HepG2 (cell line): Measurements from ENCODE around the gene OR8B8. TPM values are rescaled to one million over a fixed set of nuclear protein-coding genes. Genes with fewer than 3 reads are reported as not detected.

Experiments used
- ATAC-seq: fragments of 200-7000 bp; cut with Tn5 transposase; 3 replicates; pipeline ENCODE4 v1.9.1; 2020; ENCODE audit warnings: mild to moderate bottlenecking, moderate library complexity
- BruUV-seq: library from RNA; stranded (reverse); fragments of 400-500 nt; replicated peaks from 2 replicates; lab custom pipeline; 2021; lab: Mats Ljungman, UMichigan
- CTCF ChIA-PET: fragments of 300-600 bp; formaldehyde crosslinking; extraction: SDS; loops from one replicate; lab custom pipeline; 2021; ENCODE audit warnings: low total read pairs, inconsistent platforms, low intra/inter-chr PET ratio; lab: Yijun Ruan, JAX
- POLR2A ChIA-PET: fragments of 350-600 bp; sonication (Branson Sonifier 250); formaldehyde crosslinking; loops from one replicate; lab custom pipeline; 2020; ENCODE audit warnings: antibody characterized with exemption, inconsistent platforms; lab: Yijun Ruan, JAX
- DNase-seq: peaks from one replicate; pipeline ENCODE4 v3.0.0-alpha.2; 2015; ENCODE audit warnings: low spot score
- FAIRE-seq: peaks from 3 replicates; lab custom pipeline; 2011; peaks lifted over from hg19 to GRCh38; lab: Jason Lieb, UNC
- H2AFZ ChIP-seq: one replicate; pipeline ENCODE4 v1.6.1; 2011; ENCODE audit warnings: low read length, inconsistent platforms
- H3K27ac ChIP-seq: fragments of 300-600 bp; 3 replicates; pipeline ENCODE4 v1.8.0; 2011; ENCODE audit warnings: mixed run types, mild to moderate bottlenecking, mixed read lengths, low read length, inconsistent platforms; ENCODE audit not compliant: insufficient read depth; ENCODE audit errors: extremely low read length
- H3K27me3 ChIP-seq, 2 experiments: fragments of 200-600 bp in 1 of 2; 2 replicates in 1 of 2; 3 replicates in 1 of 2; pipeline versions ENCODE4 v1.6.0 to v1.8.0; 2011; ENCODE audit warnings: low read length in 2 of 2, mild to moderate bottlenecking in 2 of 2, moderate library complexity in 2 of 2, inconsistent platforms in 1 of 2; ENCODE audit not compliant: insufficient read depth in 2 of 2, control insufficient read depth in 1 of 2
- H3K36me3 ChIP-seq, 2 experiments: fragments of 200-600 bp in 1 of 2; replicated peaks in 1 of 2; 2 replicates in 1 of 2; 3 replicates in 1 of 2; pipeline versions ENCODE4 v1.5.1 to v1.8.0; 2011; ENCODE audit warnings: low read length in 2 of 2, inconsistent platforms in 1 of 2; ENCODE audit not compliant: insufficient read depth in 2 of 2, control insufficient read depth in 1 of 2
- H3K4me1 ChIP-seq: 2 replicates; pipeline ENCODE4 v1.5.1; 2012; ENCODE audit warnings: low read length, inconsistent platforms; ENCODE audit not compliant: insufficient read depth
- H3K4me2 ChIP-seq: 2 replicates; pipeline ENCODE4 v1.6.0; 2011; ENCODE audit warnings: low read depth, low read length, inconsistent platforms
- H3K4me3 ChIP-seq, 3 experiments: fragments of 200-600 bp in 1 of 3; sonication (generic), shearing (Covaris generic) in 1 of 3; replicated peaks in 1 of 3; 2 replicates each; pipeline ENCODE4 v1.5.1; 2011 to 2016; ENCODE audit warnings: low read length in 3 of 3, inconsistent platforms in 2 of 3, low read depth in 2 of 3, mild to moderate bottlenecking in 2 of 3, control low read depth in 1 of 3, mixed read lengths in 1 of 3; ENCODE audit not compliant: insufficient read depth in 1 of 3
- H3K79me2 ChIP-seq: one replicate; pipeline ENCODE4 v1.6.1; 2011; ENCODE audit warnings: low read length, inconsistent platforms; ENCODE audit not compliant: insufficient read depth
- H3K9ac ChIP-seq: 2 replicates; pipeline ENCODE4 v1.6.0; 2011; ENCODE audit warnings: mild to moderate bottlenecking, low read depth, low read length, inconsistent platforms; ENCODE audit not compliant: insufficient read depth
- H3K9me3 ChIP-seq: 2 replicates; pipeline ENCODE4 v1.5.1; 2012; ENCODE audit warnings: mild to moderate bottlenecking, low read length
- H4K20me1 ChIP-seq: 2 replicates; pipeline ENCODE4 v1.6.0; 2011; ENCODE audit warnings: inconsistent platforms, mild to moderate bottlenecking, low read length, moderate library complexity; ENCODE audit not compliant: insufficient read depth
- AGO1 ChIP-seq: fragments of 200-400 bp; formaldehyde crosslinking; IDR thresholded peaks from 2 replicates; pipeline ENCODE4 v1.6.1; 2017; ENCODE audit warnings: mild to moderate bottlenecking, low read depth, low read length, moderate library complexity; ENCODE audit not compliant: poor library complexity, severe bottlenecking
- HINFP ChIP-seq: sonication (generic); formaldehyde crosslinking; IDR thresholded peaks from 2 replicates; pipeline ENCODE4 v1.4.0; 2020; ENCODE audit warnings: low read depth, mild to moderate bottlenecking, missing genetic modification reagents
- JUN ChIP-seq: sonication (generic); formaldehyde crosslinking; IDR thresholded peaks from 2 replicates; pipeline ENCODE4 v1.4.0; 2020; ENCODE audit warnings: mild to moderate bottlenecking, missing genetic modification reagents
- NFKBIZ ChIP-seq: IDR thresholded peaks from 2 replicates; pipeline ENCODE4 v1.6.1; 2018; ENCODE audit warnings: missing genetic modification reagents, missing compliant biosample characterization
- NR1H2 ChIP-seq: sonication (generic); formaldehyde crosslinking; IDR thresholded peaks from 2 replicates; pipeline ENCODE4 v1.8.1; 2022; ENCODE audit warnings: low read depth, missing genetic modification reagents, borderline replicate concordance
- RARA ChIP-seq: IDR thresholded peaks from 2 replicates; pipeline ENCODE4 v1.6.1; 2016; ENCODE audit warnings: missing genetic modification reagents, missing compliant biosample characterization
- REPIN1 ChIP-seq: sonication (generic); formaldehyde crosslinking; IDR thresholded peaks from 2 replicates; pipeline ENCODE4 v1.8.0; 2022; ENCODE audit warnings: missing genetic modification reagents, low read depth, mild to moderate bottlenecking, borderline replicate concordance
- SMYD3 ChIP-seq: sonication (generic); formaldehyde crosslinking; IDR thresholded peaks from 2 replicates; pipeline ENCODE4 v1.8.1; 2023; ENCODE audit warnings: mild to moderate bottlenecking, missing genetic modification reagents
- SNAPC4 ChIP-seq: sonication (generic); formaldehyde crosslinking; IDR thresholded peaks from 2 replicates; pipeline ENCODE4 v1.4.0; 2020; ENCODE audit warnings: mild to moderate bottlenecking, missing genetic modification reagents
- ZNF350 ChIP-seq: sonication (generic); formaldehyde crosslinking; IDR thresholded peaks from 2 replicates; pipeline ENCODE4 v1.4.0; 2020; ENCODE audit warnings: mild to moderate bottlenecking, low read depth, missing genetic modification reagents, borderline replicate concordance
- ZNF781 ChIP-seq: sonication (generic); formaldehyde crosslinking; IDR thresholded peaks from 2 replicates; pipeline ENCODE4 v1.5.1; 2020; ENCODE audit warnings: borderline replicate concordance, mild to moderate bottlenecking, missing genetic modification reagents; ENCODE audit errors: not compliant biosample characterization
- WGBS: methylation state at CpG from one replicate; pipeline ENCODE4 v1.1.6; 2017; ENCODE audit warnings: low lambda C conversion rate; 5-methylcytosine and 5-hydroxymethylcytosine counted together
- in situ Hi-C: cut with HindIII; loops from 2 replicates; pipeline ENCODE4 v1.10.0; 2017; ENCODE audit warnings: low pct_unique_long_range_greater_than_20kb; ENCODE audit not compliant: extremely low pct_ligation_motif_present
- intact Hi-C: fragments of 100-400 bp; cut with micrococcal nuclease; formaldehyde crosslinking; loops from one replicate; pipeline ENCODE4 v1.10.0; 2022; ENCODE audit not compliant: unreplicated experiment
- polyA plus RNA-seq, 8 experiments: library from polyadenylated mRNA; depleted of rRNA in 3 of 8; stranded (reverse) in 7 of 8; unstranded in 1 of 8; fragments of >200 nt; fragmentation: Illumina TruSeq in 4 of 8; extraction: Trizol in 4 of 8; gene quantifications; 2 replicates each; pipeline versions ENCODE4 v1.2.1 to v1.2.3, GENCODE V29; 2011 to 2016; ENCODE audit warnings: low read depth in 4 of 8, missing spikeins in 1 of 8, mixed read lengths in 1 of 8; ENCODE audit not compliant: insufficient read depth in 1 of 8
- total RNA-seq, 5 experiments: library from RNA; depleted of rRNA; stranded (reverse); fragments of >200 nt; fragmentation: Illumina TruSeq; extraction: Trizol; gene quantifications; 2 replicates each; pipeline ENCODE4 v1.2.3, GENCODE V29; 2016; ENCODE audit warnings: low read depth in 1 of 5

OR8B8 gene
- total and polyA plus RNA-seq, 2 of the 13 experiments (the other 11 are each of a cell fraction or from before 2014, with no cell fraction given) = not detected

GRCh38 chr11:124465368-124465767, 19.9 kb upstream of the OR8B8 start:
- Histone ChIP-seq H3K4me3 (no peak overlapping the region), H3K27ac (no peak overlapping the region), H2AFZ (no peak overlapping the region), H4K20me1 (no peaks in the 10 kb centered on the region), H3K79me2 (no peaks in the 10 kb centered on the region), H3K4me1 (no peaks in the 10 kb centered on the region), H3K9me3 (no peaks in the 10 kb centered on the region), H3K4me2 (no peak overlapping the region), H3K36me3 (no peaks in the 10 kb centered on the region), H3K27me3 (no peaks in the 10 kb centered on the region), H3K9ac (no peak overlapping the region)
- POLR2A ChIA-PET = no interaction called here
- FAIRE-seq = no peak
- TF ChIP-seq HINFP (CRISPR knock-in tag) (no peak), REPIN1 (CRISPR knock-in tag) (no peak), NR1H2 (CRISPR knock-in tag) (no peak), RARA (CRISPR knock-in tag) (no peak), NFKBIZ (no peak), AGO1 (no peak)
- BruUV-seq = no TSS peak
- in situ Hi-C loops = no loop called here
- WGBS = 29% methylated on average over 4 of the region's 4 CpGs
- CTCF ChIA-PET = no interaction called here
- ATAC-seq = no peak
- intact Hi-C loops = no loop called here
- DNase-seq = no peak

GRCh38 chr11:124463990-124464389, 18.5 kb upstream of the OR8B8 start:
- no peak overlapping the region for H3K4me2 ChIP-seq
- H4K20me1 ChIP-seq = no peaks in the 10 kb centered on the region
- 2% methylated on average over 5 of the region's 5 CpGs for WGBS
- no peak for DNase-seq
- no peak overlapping the region for H3K9ac ChIP-seq
- TF ChIP-seq ZNF781 (CRISPR knock-in tag) = no peak
- TF ChIP-seq SNAPC4 (CRISPR knock-in tag) = no peak
- no peak for TF ChIP-seq ZNF350 (CRISPR knock-in tag)
- no peak for TF ChIP-seq SMYD3 (CRISPR knock-in tag)
- TF ChIP-seq JUN = no peak
- ATAC-seq = no peak; the same call in 2 of the 3 replicates
- no peak for FAIRE-seq
- no peak overlapping the region for H3K4me3 ChIP-seq
- in situ Hi-C loops (no loop called here), intact Hi-C loops (no loop called here)
- no peaks in the 10 kb centered on the region for H3K36me3 ChIP-seq
- no peaks in the 10 kb centered on the region for H3K4me1 ChIP-seq
- H3K79me2 ChIP-seq = no peaks in the 10 kb centered on the region
- H3K9me3 ChIP-seq = no peaks in the 10 kb centered on the region
- ChIA-PET CTCF (no interaction called here), POLR2A (no interaction called here)
- H2AFZ ChIP-seq = no peak overlapping the region
- no peak overlapping the region for H3K27ac ChIP-seq
- no peaks in the 10 kb centered on the region for H3K27me3 ChIP-seq
- BruUV-seq = no TSS peak
